GM12891 (cell line): Measurements from ENCODE around the gene FAM241A.

Source experiments
- DNase-seq: peaks from one replicate; pipeline ENCODE4 v3.0.0; 2011; ENCODE audit warnings: low spot score; ENCODE audit not compliant: insufficient read length
- FAIRE-seq: peaks from 2 replicates; lab custom pipeline; 2011; peaks lifted over from hg19 to GRCh38; lab: Jason Lieb, UNC
- PAX5 ChIP-seq: IDR thresholded peaks from 2 replicates; pipeline ENCODE4 v1.6.1; 2011; ENCODE audit warnings: low read length, moderate library complexity, mild to moderate bottlenecking; ENCODE audit not compliant: insufficient read depth, severe bottlenecking
- POLR2A ChIP-seq: IDR thresholded peaks from 2 replicates; pipeline ENCODE4 v1.6.1; 2011; ENCODE audit warnings: low read depth, low read length, control low read depth
- POLR2AphosphoS5 ChIP-seq: IDR thresholded peaks from 2 replicates; pipeline ENCODE4 v1.6.1; 2011; ENCODE audit warnings: low read depth, low read length, control low read depth
- POU2F2 ChIP-seq: IDR thresholded peaks from 2 replicates; pipeline ENCODE4 v1.6.1; 2011; ENCODE audit warnings: low read depth, mild to moderate bottlenecking, control low read depth, low read length, moderate library complexity
- SPI1 ChIP-seq: IDR thresholded peaks from 2 replicates; pipeline ENCODE4 v1.6.1; 2011; ENCODE audit warnings: low read depth, low read length, control low read depth
- TAF1 ChIP-seq: IDR thresholded peaks from 2 replicates; pipeline ENCODE4 v1.6.1; 2011; ENCODE audit warnings: low read depth, low read length, control low read depth

Gene FAM241A

GRCh38 chr4:112112590-112113170 lies 32.6 kb upstream of the FAM241A start:
- FAIRE-seq (no peak), DNase-seq (no peak)
- no peak for TF ChIP-seq SPI1
- no peak for TF ChIP-seq POLR2A
- no peak for TF ChIP-seq POLR2AphosphoS5
- no peak for TF ChIP-seq POU2F2
- no peak for TF ChIP-seq TAF1
- no peak for TF ChIP-seq PAX5

GRCh38 chr4:112113864-112114263 lies 31.4 kb upstream of the FAM241A start:
- TF ChIP-seq POU2F2 (no peak), SPI1 (no peak), POLR2AphosphoS5 (no peak), PAX5 (no peak), TAF1 (no peak), POLR2A (no peak)
- FAIRE-seq (no peak), DNase-seq (no peak)

GRCh38 chr4:112114452-112114851 lies 30.8 kb upstream of the FAM241A start:
- FAIRE-seq (no peak), DNase-seq (no peak)
- no peak for TF ChIP-seq TAF1
- no peak for TF ChIP-seq SPI1
- no peak for TF ChIP-seq POU2F2
- TF ChIP-seq POLR2A: no peak
- TF ChIP-seq POLR2AphosphoS5: no peak
- TF ChIP-seq PAX5: no peak

GRCh38 chr4:112118742-112119352 lies 26.4 kb upstream of the FAM241A start:
- FAIRE-seq (no peak), DNase-seq (no peak)
- no peak for TF ChIP-seq TAF1
- no peak for TF ChIP-seq POLR2AphosphoS5
- no peak for TF ChIP-seq POU2F2
- TF ChIP-seq PAX5: no peak
- no peak for TF ChIP-seq SPI1
- no peak for TF ChIP-seq POLR2A

GRCh38 chr4:112119353-112119783 lies 25.9 kb upstream of the FAM241A start:
- FAIRE-seq (no peak), DNase-seq (no peak)
- TF ChIP-seq POLR2AphosphoS5 (no peak), TAF1 (no peak), PAX5 (no peak), POU2F2 (no peak), SPI1 (no peak)

GRCh38 chr4:112120021-112120420 lies 25.2 kb upstream of the FAM241A start:
- DNase-seq: no peak
- FAIRE-seq: no peak
- TF ChIP-seq PAX5 (no peak), TAF1 (no peak), POU2F2 (no peak), SPI1 (no peak), POLR2A (no peak), POLR2AphosphoS5 (no peak)

GRCh38 chr4:112125416-112125815 lies 19.8 kb upstream of the FAM241A start:
- no peak for TF ChIP-seq SPI1
- no peak for TF ChIP-seq POU2F2
- TF ChIP-seq TAF1: no peak
- no peak for TF ChIP-seq POLR2A
- no peak for TF ChIP-seq POLR2AphosphoS5
- no peak for TF ChIP-seq PAX5
- FAIRE-seq (no peak), DNase-seq (no peak)

- TF ChIP-seq PAX5 (no peak), POLR2A (no peak), POLR2AphosphoS5 (no peak), SPI1 (no peak), POU2F2 (no peak), TAF1 (no peak)
- FAIRE-seq: no peak
- no peak for DNase-seq
Measured at GRCh38 chr4:112127048-112127637, 18.1 kb upstream of the FAM241A start.

GRCh38 chr4:112127803-112128202 lies 17.5 kb upstream of the FAM241A start:
- TF ChIP-seq POU2F2 (no peak), TAF1 (no peak), SPI1 (no peak), PAX5 (no peak), POLR2A (no peak), POLR2AphosphoS5 (no peak)
- peak; percentile 5 for FAIRE-seq
- DNase-seq: no peak

GRCh38 chr4:112128452-112128851 lies 16.8 kb upstream of the FAM241A start:
- no peak for TF ChIP-seq POU2F2
- TF ChIP-seq SPI1: no peak
- no peak for TF ChIP-seq POLR2A
- no peak for TF ChIP-seq TAF1
- no peak for TF ChIP-seq POLR2AphosphoS5
- TF ChIP-seq PAX5: no peak
- peak; percentile 76 for FAIRE-seq
- no peak for DNase-seq
